GM21390 (cell line): ENCODE measurements around the gene FBXO42.
"Not testable (repeated sequence)": the region's sequence is repeated elsewhere in the genome, so short reads cannot be mapped to it uniquely, and the experiment has no call there.

ENCODE experiments used
- ATAC-seq: cut with Tn5 transposase; IDR thresholded peaks from one replicate; pipeline ENCODE4 v1.9.1; 2021; ENCODE audit not compliant: unreplicated experiment

FBXO42 gene

DNA sequence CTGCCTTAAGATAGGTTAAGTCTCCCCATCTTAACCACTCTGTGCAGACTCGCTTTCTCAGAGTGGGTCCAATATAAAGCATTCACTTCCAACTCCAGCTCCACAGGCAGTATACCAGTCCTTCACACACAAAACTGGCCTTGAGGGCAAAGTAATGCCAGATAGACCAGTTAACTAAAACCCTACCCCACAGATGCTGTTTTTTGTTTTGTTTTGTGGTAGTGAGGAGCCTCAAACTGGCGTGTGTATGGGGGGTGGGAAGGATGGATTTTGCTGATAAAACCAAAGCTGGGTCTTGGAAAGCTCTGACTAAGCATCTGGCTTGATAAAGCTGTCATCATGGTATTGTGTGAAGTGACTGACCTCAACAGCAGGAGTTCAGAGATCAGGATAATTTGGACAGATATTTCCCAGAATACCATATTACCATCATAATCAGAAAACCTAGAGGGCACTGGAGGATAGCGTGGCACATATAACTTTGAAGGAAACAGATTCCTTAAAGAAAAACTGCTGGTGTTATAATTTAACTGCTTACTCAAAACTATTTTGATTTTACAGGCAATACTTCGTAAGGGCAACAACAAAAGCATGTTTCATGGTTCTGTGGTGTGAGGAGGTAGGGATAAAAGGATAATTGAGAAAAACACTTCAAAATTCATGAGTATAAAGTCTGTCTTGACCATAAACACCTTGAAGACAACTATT is 85.7 kb downstream of the FBXO42 start:
- ATAC-seq: no peak

DNA sequence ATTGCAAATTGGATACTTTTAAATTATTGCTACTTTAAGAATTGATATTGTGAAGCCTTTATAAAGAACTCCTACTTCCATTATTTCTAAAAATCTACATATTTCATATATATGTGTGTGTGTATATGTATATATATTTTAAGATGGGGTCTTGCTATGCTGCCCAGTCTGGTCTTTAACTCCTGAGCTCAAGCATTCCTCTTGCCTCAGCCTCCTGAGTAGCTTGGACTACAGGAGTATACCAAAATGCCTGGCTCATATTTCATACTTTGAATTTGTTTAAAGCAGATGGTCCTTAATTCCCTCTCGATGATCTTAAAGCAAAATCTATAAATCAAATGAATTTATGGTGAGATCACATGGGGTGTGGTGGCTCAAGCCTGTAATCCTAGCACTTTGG is 90.2 kb downstream of the FBXO42 start:
- no peak for ATAC-seq

DNA sequence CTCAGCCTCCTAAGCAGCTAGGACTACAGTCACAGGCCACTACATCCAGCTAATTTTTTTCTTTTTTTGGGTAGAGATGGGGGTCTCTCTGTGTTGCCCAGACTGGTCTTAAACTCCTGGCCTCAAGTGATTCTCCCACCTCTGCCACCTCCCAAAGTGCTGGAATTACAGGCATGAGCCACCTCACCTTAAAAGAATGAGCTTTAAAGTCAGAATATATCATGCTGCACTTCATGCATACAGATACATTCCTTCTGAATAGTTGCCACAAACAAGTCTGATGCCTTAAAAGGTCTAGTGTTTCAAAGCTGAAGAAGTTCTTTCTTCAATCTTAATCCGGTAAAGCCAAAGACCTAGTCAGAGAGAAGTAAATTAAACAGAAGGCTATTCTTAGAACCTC is 91.5 kb downstream of the FBXO42 start:
- no peak for ATAC-seq

DNA sequence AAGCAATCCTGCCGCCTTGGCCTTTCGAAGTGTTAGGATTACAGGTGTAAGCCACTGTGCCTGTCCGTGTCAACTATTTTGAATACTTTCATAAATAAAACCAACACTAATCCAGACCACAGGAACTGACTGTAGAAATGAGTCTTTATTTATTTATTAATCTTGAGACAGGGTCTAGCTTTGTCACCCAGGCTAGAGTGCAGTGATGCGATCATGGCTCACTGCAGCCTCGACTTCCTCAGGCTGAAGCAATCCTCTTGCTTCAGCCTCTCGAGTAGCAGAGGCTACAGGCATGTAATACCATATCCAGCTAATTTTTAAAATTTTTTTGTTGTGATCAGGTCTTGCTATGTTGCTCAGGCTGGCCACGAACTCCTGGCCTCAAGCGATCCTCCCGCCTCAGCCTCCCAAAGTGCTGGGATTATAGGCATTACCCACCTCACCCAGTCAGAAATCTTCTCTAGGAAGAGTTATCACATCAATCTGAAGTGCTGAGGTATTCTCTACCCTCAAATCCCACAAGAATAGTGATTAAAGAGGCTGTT is 93.6 kb downstream of the FBXO42 start:
- no peak for ATAC-seq

DNA sequence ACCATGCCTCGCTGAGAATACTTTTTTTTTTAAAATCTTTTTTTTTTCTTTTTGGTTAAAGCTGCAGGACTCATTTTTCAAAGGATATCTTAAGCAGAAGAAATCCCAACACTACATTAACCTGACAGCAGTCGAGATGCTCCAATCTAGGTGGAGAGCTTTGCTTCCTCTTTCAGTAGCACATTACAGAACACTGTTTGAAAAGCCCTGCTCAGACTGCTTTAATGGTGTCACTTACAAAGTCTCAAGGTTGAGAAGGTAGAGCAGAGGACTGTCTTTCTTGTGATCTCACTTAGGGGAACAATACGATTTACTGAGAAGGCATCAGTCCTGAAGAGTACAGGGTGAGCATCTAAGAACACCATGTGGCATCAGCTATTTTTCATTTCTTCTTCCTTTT is 94.3 kb downstream of the FBXO42 start:
- no peak for ATAC-seq

DNA sequence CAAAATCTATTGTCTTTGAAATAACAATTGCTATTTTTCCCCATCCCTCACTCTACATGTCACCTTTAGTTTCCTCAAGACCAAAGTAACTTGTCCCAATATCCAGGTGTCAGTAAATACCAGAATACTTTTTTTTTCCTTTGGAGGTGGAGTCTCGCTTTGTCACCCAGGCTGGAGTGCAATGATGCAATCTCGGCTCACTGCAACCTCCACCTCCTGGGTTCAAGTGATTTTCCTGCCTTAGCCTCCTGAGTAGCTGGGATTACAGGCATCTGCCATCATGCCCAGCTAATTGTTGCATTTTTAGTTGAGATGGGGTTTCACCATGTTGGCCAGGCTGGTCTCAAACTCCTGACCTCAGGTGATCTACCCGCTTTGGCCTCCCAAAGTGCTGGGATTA is 94.7 kb downstream of the FBXO42 start:
- ATAC-seq: not testable (repeated sequence)

DNA sequence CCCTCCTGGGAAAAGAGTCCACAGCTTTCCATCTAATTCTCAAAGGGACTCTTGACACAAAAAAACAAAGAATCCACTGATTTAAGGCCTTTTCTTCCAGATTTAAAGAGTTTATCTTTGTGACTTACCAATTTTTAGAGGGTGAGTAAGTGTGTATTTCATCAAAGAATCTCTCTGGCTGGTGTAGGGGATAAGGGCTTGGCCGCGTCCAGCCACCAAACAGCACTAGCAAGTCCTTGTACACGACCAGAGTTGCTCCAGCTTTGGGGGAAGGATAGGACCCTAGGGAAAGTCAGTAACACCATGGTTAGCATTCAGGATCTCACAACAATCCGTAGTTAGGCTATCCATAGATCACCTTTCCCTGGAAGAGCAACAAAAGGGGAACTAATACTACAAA is 95.8 kb downstream of the FBXO42 start:
- ATAC-seq: no peak

DNA sequence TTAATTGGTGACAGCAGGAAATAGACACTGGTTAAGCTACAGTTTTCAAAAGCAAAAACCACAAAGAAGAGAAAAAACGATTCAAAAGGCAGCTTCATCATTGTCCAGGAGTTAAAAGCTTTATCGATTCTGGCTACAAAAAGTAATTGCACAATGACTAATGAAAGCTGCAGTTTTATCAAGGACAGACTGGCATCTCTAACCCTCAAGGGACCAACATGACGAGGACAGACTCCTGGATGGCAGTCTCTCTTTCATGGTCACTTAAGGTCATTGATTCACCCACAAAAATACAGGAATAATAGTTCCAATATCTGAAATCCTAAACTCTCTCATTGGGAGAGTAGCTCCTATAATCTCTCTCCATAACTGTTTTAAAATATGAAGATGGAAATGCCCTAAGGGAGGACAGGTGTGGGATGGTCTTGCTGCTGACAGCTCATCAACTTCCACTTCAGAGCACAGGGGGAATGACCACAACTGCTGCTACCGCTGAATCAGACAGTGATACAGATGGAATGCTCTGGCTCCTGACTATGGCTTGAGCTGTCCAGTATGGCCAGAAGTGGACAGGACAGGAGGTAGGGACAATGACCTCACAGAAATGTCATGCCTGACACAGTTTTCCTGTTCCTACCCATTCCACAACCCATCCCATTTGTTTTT is 97.9 kb downstream of the FBXO42 start:
- no peak for ATAC-seq

DNA sequence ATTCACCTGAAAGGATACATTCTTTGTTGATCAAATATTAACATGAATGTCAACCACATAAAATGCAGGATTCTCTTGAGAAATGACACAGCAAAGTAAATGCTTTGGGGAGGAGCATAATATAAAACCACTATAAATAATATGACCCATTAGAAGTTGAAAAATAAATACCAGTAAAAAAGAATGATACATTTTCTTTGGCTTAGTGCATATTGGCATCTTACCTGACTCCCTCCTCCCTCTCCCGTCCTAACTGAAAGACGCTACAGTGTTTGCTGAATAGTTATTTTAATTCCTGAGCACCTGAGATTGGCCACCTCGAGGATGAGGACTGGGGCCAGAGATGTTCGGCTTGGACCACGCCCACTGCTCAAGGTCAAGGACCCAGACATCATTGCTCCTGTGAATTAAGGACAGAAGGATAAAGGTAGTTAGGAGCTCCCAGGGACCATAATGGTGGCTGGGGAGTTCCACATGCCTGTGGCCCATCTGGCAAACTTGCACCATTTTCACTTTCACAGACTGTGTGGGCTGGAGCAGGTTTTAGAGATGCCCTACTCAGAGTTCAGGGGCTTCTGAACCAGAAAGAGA is 98.9 kb downstream of the FBXO42 start:
- ATAC-seq: no peak

DNA sequence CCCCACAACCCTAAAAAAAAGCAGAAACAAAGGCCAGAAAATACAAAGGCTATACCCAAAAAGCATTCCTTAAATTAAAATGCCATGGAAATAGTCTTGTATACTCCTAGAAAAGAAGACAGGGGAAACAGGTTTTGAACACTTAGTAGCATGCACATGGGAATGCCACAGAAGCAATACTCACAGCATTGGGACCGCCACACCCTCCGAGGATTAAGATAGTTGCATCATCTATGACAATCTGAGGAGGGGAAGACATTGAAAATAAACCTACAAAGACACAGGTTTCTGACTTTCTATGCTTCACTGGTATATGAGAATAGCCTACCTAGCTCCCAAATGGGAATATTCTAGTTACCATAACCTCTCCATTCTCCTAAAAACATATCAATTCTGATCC is 99.4 kb downstream of the FBXO42 start:
- no peak for ATAC-seq

DNA sequence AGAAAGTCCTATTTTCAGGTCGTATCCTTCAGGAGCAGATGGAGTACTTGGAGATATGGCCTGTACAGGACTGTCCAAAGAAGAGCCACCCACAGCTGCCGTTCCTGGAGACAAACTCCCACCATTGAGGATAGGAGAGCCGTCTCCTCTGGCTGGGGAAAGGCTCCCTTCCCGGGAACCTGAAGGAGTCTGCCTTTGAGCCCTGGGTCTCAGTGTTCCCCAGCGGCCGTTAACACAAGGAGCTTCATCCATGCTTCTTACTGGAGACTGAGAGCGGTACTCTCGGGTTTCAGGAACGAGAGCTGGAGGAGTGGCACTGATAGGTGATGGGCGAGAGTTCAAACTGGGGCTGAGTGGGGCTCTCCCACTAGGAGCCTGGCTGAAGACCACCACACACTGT is 100.9 kb downstream of the FBXO42 start:
- ATAC-seq: no peak

DNA sequence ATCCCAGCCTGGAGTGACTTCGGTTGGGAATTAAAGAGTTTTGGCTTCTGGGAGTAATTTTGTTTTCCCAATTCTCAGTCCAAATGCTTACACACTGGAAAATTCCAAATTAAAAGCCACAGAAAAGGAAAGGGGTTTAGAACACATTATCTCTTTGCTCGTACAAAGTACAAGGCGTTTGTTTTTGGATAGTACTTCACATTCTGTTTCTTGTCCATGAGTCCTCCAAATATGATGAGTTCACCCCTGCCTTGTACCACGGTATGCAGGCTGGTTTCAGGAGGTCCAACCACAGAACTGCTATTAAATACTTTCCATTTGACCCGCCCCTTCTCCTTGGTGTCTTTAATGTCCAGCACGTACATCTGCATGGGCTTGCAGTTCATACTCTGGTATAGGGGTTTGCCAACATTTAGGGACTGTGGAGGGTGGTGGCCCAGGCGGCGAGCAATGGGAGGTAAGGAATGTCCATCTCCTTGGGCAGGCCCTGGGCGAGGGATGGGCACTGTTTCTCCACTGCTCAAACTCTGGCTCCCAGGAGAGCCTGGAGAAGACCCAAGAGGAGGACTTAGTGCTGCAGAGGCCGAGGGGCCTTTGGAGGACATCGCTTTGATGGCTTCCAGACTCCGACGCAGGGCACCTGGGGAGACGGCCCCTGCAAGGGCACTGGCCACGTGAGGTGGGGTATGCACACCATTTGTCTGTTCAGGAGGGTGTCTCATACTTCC is 101.6 kb downstream of the FBXO42 start:
- no peak for ATAC-seq

DNA sequence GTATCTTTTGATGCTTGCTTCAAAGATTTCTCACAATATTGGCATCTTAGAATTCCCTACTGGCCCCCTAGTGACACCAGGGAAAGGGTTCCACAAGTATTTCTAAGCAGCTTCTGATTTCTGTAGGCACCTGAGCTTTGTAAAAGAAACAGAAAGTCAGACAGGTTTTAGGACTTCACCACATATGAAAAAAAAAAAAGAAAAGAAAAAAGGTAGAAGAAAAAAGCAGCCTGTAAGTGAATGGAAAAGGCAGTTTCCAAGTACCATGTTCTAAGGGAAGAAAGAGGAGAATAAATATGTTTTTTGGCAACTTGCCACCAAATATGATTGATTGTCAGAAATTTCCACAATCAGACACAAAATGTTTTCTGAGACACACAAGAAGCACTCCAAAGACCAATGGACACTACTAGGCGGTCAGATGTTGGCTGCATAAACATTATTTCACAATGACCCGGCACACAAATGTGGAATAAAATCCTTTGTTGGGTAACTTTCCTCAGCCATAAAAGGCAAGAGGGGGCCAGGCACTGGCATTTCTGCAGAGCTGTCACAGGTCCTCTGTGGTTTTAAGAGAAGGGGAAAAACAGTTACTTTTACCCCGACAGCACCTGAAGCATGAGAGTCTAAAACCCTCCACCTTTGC is 102.6 kb downstream of the FBXO42 start:
- ATAC-seq: no peak

DNA sequence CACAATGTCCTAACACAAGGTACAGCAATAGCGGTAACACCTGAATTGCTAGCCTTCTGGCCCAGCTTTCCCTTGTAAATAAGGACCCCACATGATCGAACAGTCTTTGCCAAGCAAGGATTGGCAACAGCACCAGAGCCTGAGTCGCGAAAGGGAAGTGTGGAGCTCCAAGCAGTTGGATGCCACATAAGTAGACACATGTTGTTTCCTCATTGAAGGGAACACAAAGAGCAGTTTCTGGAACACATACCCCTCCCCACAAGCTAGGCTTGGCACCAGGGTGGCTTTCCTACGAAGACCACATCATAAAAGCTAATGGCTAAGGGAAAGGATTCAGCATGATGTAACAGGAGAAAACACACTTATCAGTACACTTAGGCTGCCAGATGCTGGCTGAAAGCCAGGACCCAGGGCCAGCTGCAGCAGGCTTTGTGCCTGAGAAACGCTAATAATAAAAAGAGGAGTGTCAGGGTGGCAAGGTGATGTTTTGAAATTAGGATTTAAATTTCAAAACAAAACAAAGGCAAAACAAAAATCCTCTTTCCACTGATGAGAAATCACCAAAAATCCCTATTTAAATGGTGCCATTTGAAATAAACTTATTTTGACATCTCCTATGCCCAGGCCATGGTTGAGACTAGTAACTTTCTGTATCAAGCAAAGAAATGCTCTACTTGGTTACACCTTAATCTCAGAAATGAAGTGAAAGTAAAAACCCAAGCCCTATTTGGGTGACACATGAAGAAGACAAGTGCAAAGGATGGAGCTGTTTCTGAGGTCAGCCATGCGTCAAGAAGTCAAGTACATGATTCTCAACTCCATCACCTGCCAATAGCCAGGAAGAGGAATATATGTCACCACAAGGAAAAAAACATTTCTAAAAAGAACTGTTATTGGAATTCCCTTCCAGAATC is 103.4 kb downstream of the FBXO42 start:
- peak; percentile 69 for ATAC-seq

DNA sequence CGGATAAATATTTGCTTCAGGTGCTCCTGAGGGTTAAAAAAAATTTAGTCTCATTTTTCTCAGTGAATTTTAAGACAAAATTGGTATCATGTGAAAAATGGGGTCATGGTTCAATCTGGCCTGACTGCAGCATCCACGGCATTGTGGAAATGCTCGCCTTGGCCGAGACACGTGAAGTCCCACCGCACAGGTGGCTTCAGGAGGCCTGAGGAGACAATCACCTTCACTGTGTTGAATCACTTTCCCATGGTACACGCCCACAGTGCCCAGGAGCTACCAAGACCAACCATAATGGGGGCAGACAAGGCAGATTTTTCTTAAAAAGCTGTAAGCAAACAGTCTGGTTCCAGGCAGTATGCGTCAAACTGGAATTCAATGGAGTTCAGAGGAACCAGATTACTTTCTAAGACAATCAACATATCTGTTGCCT is 104.3 kb downstream of the FBXO42 start:
- ATAC-seq: no peak

DNA sequence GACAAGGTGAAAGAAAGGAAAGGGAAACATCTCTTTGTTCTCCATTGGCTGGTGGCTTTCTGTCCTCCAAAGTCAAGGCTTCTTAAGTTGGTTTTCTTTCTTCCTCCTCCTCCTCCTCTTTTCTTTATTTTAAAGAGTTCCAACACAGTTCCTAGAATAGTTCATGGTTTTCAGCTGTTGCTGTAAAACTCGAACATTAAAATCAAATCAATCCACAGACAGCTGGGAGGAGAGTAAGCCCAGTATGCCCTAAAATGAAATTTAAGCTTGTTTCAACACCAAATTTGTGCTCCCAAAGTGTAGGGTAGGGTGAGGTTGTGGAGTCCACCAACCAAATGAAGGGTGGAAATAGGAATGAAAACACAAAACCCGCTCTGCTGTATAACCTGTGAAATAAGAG is 104.8 kb downstream of the FBXO42 start:
- ATAC-seq: no peak

DNA sequence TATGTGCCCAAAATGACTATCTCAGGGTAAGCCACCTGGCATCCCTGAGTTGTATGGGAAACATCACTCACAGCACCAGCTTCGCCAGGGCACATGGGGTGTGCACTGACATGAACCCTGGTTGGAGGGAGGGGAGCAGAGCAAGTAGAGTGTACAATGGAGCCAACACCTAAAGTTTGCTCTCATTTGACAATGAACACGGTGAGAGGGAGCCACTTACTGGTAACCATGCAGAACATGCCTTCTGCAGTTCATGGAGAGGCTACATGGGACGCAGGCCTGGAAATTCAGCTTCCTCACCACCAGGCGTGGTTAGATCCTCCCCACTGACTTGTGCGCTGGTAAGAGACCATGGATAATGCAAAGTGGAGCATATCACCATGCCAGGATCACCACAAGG is 105.3 kb downstream of the FBXO42 start:
- no peak for ATAC-seq

DNA sequence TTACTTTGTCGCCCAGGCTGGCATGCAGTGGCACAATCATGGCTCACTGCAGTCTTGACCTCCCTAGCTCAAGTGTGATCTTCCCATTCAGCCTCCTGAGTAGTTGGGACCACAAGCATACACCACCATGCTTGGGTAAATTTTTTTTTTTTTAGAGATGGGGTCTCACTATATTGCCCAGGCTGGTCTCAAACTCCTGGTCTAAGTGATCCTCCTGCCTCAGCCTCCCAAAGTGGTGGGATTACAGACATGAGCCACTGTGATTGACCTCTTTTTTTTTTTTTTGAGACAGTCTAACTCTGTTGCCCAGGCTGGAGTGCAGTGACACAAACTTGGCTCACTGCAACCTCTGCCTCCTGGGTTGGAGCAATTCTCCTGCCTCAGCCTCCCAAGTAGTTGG is 106.0 kb downstream of the FBXO42 start:
- ATAC-seq: not testable (repeated sequence)

DNA sequence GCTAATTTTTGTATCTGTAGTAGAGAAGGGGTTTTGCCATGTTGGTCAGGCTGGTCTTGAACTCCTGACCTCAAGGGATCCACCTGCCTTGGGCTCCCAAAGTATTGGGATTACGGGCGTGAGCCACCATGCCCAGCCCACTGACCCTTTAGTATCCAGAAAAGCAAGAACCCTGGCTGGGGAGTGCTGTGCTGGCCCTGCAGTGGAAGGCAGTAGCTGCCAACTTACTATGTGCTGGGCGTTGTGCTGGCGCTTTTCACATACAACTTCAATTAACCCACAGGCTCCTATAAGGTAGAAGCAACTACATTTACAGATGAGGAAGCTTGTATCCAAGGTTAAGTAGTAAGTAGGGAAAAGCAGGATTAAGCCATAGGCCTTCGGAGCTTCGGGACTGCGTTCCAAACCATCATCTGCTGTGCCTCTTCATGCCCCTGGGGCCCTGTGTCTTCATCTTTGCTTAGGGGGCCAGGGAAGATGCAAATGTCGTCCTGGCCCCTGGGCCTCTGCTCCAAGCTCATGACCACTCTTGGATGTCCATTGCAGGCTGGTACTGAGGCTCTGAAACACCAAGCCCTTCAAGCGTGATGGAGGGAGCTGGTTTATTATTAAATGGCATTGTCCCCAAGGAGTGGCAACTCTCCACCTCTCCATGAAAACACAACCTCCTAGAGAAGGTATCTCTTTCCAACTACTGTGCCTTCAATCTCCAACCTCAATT is 106.6 kb downstream of the FBXO42 start:
- ATAC-seq: no peak
